C4-2B (cell line): ENCODE data around the gene SSNA1.

Experiments used
- H3K27ac ChIP-seq: fragments of 450-650 bp; 2 replicates; pipeline ENCODE4 v1.5.1; 2017
- CTCF ChIP-seq: fragments of 450-650 bp; conservative IDR thresholded peaks from 2 replicates; pipeline ENCODE4 v1.5.1; 2017; ENCODE audit warnings: mild to moderate bottlenecking
- ZFX ChIP-seq: fragments of 450-650 bp; IDR thresholded peaks from 2 replicates; pipeline ENCODE4 v1.6.1; 2017

Gene SSNA1

GRCh38 chr9:137189297-137190295, 1.1 kb downstream of the SSNA1 start:
- TF ChIP-seq ZFX, result no peak
- TF ChIP-seq CTCF, result peak; percentile 44; the same call in 1 of the 2 replicates
- H3K27ac ChIP-seq, result peak overlapping the region; percentile 93

- no peak for TF ChIP-seq ZFX
- H3K27ac ChIP-seq, result peak overlapping the region; percentile 93
Observed at GRCh38 chr9:137190315-137190856, 1.9 kb downstream of the SSNA1 start.

- TF ChIP-seq CTCF (no peak), ZFX (no peak)
- peak overlapping the region; percentile 93 for H3K27ac ChIP-seq
Observed at GRCh38 chr9:137191245-137191644, 2.8 kb downstream of the SSNA1 start.

- H3K27ac ChIP-seq, result peak overlapping the region; percentile 93; the same call in 1 of the 2 replicates
Observed at GRCh38 chr9:137191691-137192447, 3.4 kb downstream of the SSNA1 start.

GRCh38 chr9:137192448-137192780, 3.9 kb downstream of the SSNA1 start:
- no peak overlapping the region; the same call in 1 of the 2 replicates for H3K27ac ChIP-seq
- TF ChIP-seq CTCF, result no peak
- no peak for TF ChIP-seq ZFX

More at GRCh38 chr9:137191691-137192447, 3.4 kb downstream of the SSNA1 start:
- no peak for TF ChIP-seq CTCF
- TF ChIP-seq ZFX, result no peak

- no peak for TF ChIP-seq ZFX
- no peak for TF ChIP-seq CTCF
- peak overlapping the region; percentile 85 for H3K27ac ChIP-seq
Observed at GRCh38 chr9:137192859-137193258, 4.4 kb downstream of the SSNA1 start.

- TF ChIP-seq CTCF (no peak), ZFX (no peak)
- peak overlapping the region; percentile 85 for H3K27ac ChIP-seq
Observed at GRCh38 chr9:137193771-137194170, 5.3 kb downstream of the SSNA1 start.
